Natural killer cell (primary cell): Measurements from ENCODE around the gene SLC17A6. TPM values are rescaled to one million over a fixed set of nuclear protein-coding genes. Genes with fewer than 3 reads are reported as not detected.

Experiments used
- ATAC-seq, 3 donors: fragments of 150-1000 bp in 2 of 3; fragments of 200-7000 bp in 1 of 3; cut with Tn5 transposase; 1 replicate in 1 of 3; 2 replicates in 2 of 3; pipeline ENCODE4 v1.10.0; 2021; ENCODE audit warnings: mild to moderate bottlenecking in 2 of 3, moderate library complexity in 2 of 3
- DNase-seq, 2 donors: peaks; one replicate each; pipeline versions ENCODE4 v3.0.0 to v3.0.0-alpha.2; 2013 to 2021; ENCODE audit warnings: mixed read lengths in 1 of 2
- H3K27ac ChIP-seq: one replicate; pipeline ENCODE4 v1.5.1; 2013; ENCODE audit warnings: mild to moderate bottlenecking, low read length
- H3K27me3 ChIP-seq: one replicate; pipeline ENCODE4 v1.6.1; 2013; ENCODE audit warnings: low read length; ENCODE audit not compliant: control insufficient read depth, insufficient read depth
- H3K36me3 ChIP-seq: one replicate; pipeline ENCODE4 v1.6.1; 2013; ENCODE audit warnings: low read length; ENCODE audit not compliant: control insufficient read depth, insufficient read depth
- H3K4me1 ChIP-seq: one replicate; pipeline ENCODE4 v1.6.1; 2013; ENCODE audit warnings: low read length; ENCODE audit not compliant: control insufficient read depth, insufficient read depth
- H3K4me3 ChIP-seq: one replicate; pipeline ENCODE4 v1.5.1; 2013; ENCODE audit warnings: low read length
- H3K9me3 ChIP-seq: one replicate; pipeline ENCODE4 v1.6.1; 2013; ENCODE audit warnings: low read length; ENCODE audit not compliant: control insufficient read depth, insufficient read depth
- H3K27ac Mint-ChIP-seq, 2 donors: one replicate each; pipeline ENCODE4 v1.8.0; 2022; ENCODE audit warnings: mild to moderate bottlenecking in 2 of 2, mixed read lengths in 2 of 2, moderate library complexity in 1 of 2
- H3K27me3 Mint-ChIP-seq, 2 donors: one replicate each; pipeline ENCODE4 v1.8.0; 2022; ENCODE audit warnings: low read depth in 2 of 2, mixed read lengths in 2 of 2
- H3K36me3 Mint-ChIP-seq: one replicate; pipeline ENCODE4 v1.8.0; 2022; ENCODE audit warnings: mixed read lengths
- H3K4me1 Mint-ChIP-seq, 2 donors: one replicate each; pipeline ENCODE4 v1.8.0; 2022; ENCODE audit warnings: mixed read lengths in 2 of 2
- H3K4me3 Mint-ChIP-seq: one replicate; pipeline ENCODE4 v1.8.0; 2022; ENCODE audit warnings: mild to moderate bottlenecking, moderate library complexity, mixed read lengths
- H3K9me3 Mint-ChIP-seq, 2 donors: one replicate each; pipeline ENCODE4 v1.8.0; 2022; ENCODE audit warnings: mixed read lengths in 2 of 2
- CTCF ChIP-seq: fragments of 200-600 bp; IDR thresholded peaks from one replicate; pipeline ENCODE4 v1.8.0; 2022; ENCODE audit warnings: antibody characterized with exemption
- WGBS: methylation state at CpG from one replicate; pipeline ENCODE4 v1.1.7; 2013; ENCODE audit warnings: missing lambda C conversion rate; ENCODE audit not compliant: insufficient coverage; 5-methylcytosine and 5-hydroxymethylcytosine counted together
- intact Hi-C: fragments of 100-400 bp; cut with micrococcal nuclease; formaldehyde crosslinking; loops from one replicate; pipeline ENCODE4 v1.14.2; 2022
- total RNA-seq, 4 donors: library from RNA; stranded (reverse); fragments of 120-200 nt in 1 of 4; gene quantifications; one replicate each; pipeline versions ENCODE4 v1.2.3 to v1.2.4, GENCODE V29; 2013 to 2022

The SLC17A6 gene
- total RNA-seq, result not detected
- total RNA-seq (2013), result not detected

- no peak within 1 kb of the TSS for H3K27ac ChIP-seq
- peaks cover 0 to 7% of the 10 kb centered on the region in 2 donors for H3K4me1 Mint-ChIP-seq
- H3K9me3 ChIP-seq, result no peaks in the 10 kb centered on the region
- H3K27me3 ChIP-seq, result peaks cover 33% of the 10 kb centered on the region
- H3K4me1 ChIP-seq, result no peaks in the 10 kb centered on the region
- ATAC-seq (no peak), DNase-seq (peak in 1 of 2 donors; percentile 28)
- no peak for TF ChIP-seq CTCF
- peaks cover 9% of the 10 kb centered on the region for H3K36me3 Mint-ChIP-seq
- intact Hi-C loops, result no loop called here
- H3K9me3 Mint-ChIP-seq, result peaks cover 0 to 3% of the 10 kb centered on the region in 2 donors
- H3K27me3 Mint-ChIP-seq, result peaks cover 50 to 59% of the 10 kb centered on the region in 2 donors
- no peak within 1 kb of the TSS for H3K4me3 ChIP-seq
- H3K36me3 ChIP-seq, result no peaks in the 10 kb centered on the region
- 5% methylated on average over 26 of the region's 28 CpGs for WGBS
- H3K27ac Mint-ChIP-seq, result no peak within 1 kb of the TSS
- no peak within 1 kb of the TSS for H3K4me3 Mint-ChIP-seq
Observed at GRCh38 chr11:22337596-22338485, at the start of gene SLC17A6. SLC17A6 (plus strand) TSS chr11:22338381; CDS start chr11:22338534, 153 bp downstream.

GRCh38 chr11:22302368-22302767 is 35.8 kb upstream of the SLC17A6 start:
- no peaks in the 10 kb centered on the region for H3K9me3 Mint-ChIP-seq
- Histone ChIP-seq H3K27ac (no peak overlapping the region), H3K36me3 (no peaks in the 10 kb centered on the region), H3K9me3 (no peaks in the 10 kb centered on the region), H3K4me1 (no peaks in the 10 kb centered on the region), H3K27me3 (no peaks in the 10 kb centered on the region), H3K4me3 (no peak overlapping the region)
- H3K27me3 Mint-ChIP-seq, result peaks cover 0 to 4% of the 10 kb centered on the region in 2 donors
- H3K4me1 Mint-ChIP-seq, result no peaks in the 10 kb centered on the region
- no peak for ATAC-seq
- no peak for TF ChIP-seq CTCF
- H3K27ac Mint-ChIP-seq, result no peak overlapping the region
- no peak overlapping the region for H3K4me3 Mint-ChIP-seq
- intact Hi-C loops, result no loop called here
- no peak for DNase-seq
- H3K36me3 Mint-ChIP-seq, result no peaks in the 10 kb centered on the region

DNA sequence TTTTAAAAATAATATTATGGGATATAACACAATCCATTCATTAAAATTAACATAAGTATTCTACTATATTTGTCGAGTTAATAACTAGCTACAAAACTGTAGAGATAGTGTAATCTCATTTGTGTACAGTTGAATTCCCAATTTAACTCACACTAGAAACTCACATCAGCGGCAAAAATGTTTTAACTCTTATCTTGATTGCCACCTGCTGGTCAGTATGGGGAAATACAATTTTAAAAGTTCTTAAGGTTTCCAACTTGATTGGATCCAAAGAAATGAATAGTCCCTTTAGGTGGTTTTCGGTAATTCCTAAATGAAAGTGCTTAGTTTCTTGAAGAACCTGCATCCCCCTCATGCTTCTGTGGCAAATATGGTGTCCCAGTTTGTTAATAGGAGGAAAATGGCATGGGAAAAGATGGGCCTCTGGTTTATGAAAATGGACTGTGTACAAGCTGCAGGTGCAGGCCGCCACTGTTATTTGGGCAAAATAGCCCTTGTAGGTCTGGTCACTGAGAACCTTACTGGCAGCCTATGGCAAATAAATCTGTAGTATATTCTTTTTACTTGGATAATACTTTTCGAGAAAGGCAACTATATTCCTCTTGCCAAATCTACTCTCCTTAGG is 33.7 kb upstream of the SLC17A6 start:
- H3K9me3 ChIP-seq, result no peaks in the 10 kb centered on the region
- TF ChIP-seq CTCF, result peak; percentile 80
- Mint-ChIP-seq H3K9me3 (no peaks in the 10 kb centered on the region), H3K27me3 (peaks cover 0 to 4% of the 10 kb centered on the region in 2 donors), H3K27ac (no peak overlapping the region), H3K36me3 (no peaks in the 10 kb centered on the region), H3K4me1 (no peaks in the 10 kb centered on the region), H3K4me3 (no peak overlapping the region)
- peak in 1 of 2 donors; percentile 43 for DNase-seq
- H3K27ac ChIP-seq, result no peak overlapping the region
- ATAC-seq, result no peak
- H3K4me1 ChIP-seq, result no peaks in the 10 kb centered on the region
- H3K4me3 ChIP-seq, result no peak overlapping the region
- intact Hi-C loops, result no loop called here
- WGBS, result 74% methylated on average over 3 of the region's 5 CpGs
- H3K27me3 ChIP-seq, result no peaks in the 10 kb centered on the region
- H3K36me3 ChIP-seq, result no peaks in the 10 kb centered on the region
